SK-N-MC (cell line): Measurements from ENCODE around the gene GPNMB.

Experiments
- DNase-seq: peaks from one replicate; pipeline ENCODE4 v3.0.0-alpha.2; 2011; ENCODE audit warnings: low read depth, low spot score
- H3K27ac ChIP-seq: fragments of 200-600 bp; sonication (generic); 2 replicates; pipeline ENCODE4 v1.5.1; 2016; ENCODE audit warnings: mixed run types
- H3K36me3 ChIP-seq: fragments of 200-600 bp; sonication (generic); 2 replicates; pipeline ENCODE4 v1.6.1; 2017; ENCODE audit warnings: antibody characterized with exemption, low read length, mixed read lengths; ENCODE audit not compliant: insufficient read depth
- H3K4me3 ChIP-seq: fragments of 200-600 bp; sonication (generic); 2 replicates; pipeline ENCODE4 v1.5.1; 2016
- H3K9ac ChIP-seq: fragments of 200-600 bp; sonication (generic); 2 replicates; pipeline ENCODE4 v1.8.0; 2017; ENCODE audit warnings: mixed run types, mixed read lengths; ENCODE audit not compliant: insufficient read length
- H3K9me3 ChIP-seq: fragments of 200-600 bp; sonication (generic); 2 replicates; pipeline ENCODE4 v1.6.1; 2017; ENCODE audit warnings: low read depth, mild to moderate bottlenecking, antibody characterized with exemption, low read length, moderate library complexity, mixed read lengths
- EZH2 ChIP-seq: fragments of 200-600 bp; sonication (generic); IDR thresholded peaks from one replicate; pipeline ENCODE4 v1.6.1; 2017; ENCODE audit warnings: antibody characterized with exemption
- FOXP2 ChIP-seq: optimal IDR thresholded peaks from 2 replicates; pipeline ENCODE3; 2011; ENCODE audit warnings: mild to moderate bottlenecking, moderate library complexity; ENCODE audit not compliant: insufficient read depth; ENCODE audit errors: extremely low read length, control extremely low read depth
- POLR2AphosphoS5 ChIP-seq: IDR thresholded peaks from 2 replicates; pipeline ENCODE4 v1.6.1; 2012; ENCODE audit warnings: mild to moderate bottlenecking, low read depth, low read length, borderline replicate concordance

The GPNMB gene

GRCh38 chr7:23210506-23210905 is 36.1 kb upstream of the GPNMB start:
- TF ChIP-seq EZH2 (no peak), POLR2AphosphoS5 (no peak), FOXP2 (no peak)
- Histone ChIP-seq H3K9me3 (no peaks in the 10 kb centered on the region), H3K36me3 (no peaks in the 10 kb centered on the region), H3K4me3 (no peak overlapping the region), H3K27ac (no peak overlapping the region), H3K9ac (no peak overlapping the region)
- no peak for DNase-seq

GRCh38 chr7:23211589-23211988 is 35.0 kb upstream of the GPNMB start:
- no peak for DNase-seq
- no peaks in the 10 kb centered on the region for H3K36me3 ChIP-seq
- no peak overlapping the region for H3K27ac ChIP-seq
- no peaks in the 10 kb centered on the region for H3K9me3 ChIP-seq
- H3K4me3 ChIP-seq, result no peak overlapping the region
- TF ChIP-seq EZH2 (no peak), FOXP2 (no peak), POLR2AphosphoS5 (no peak)
- no peak overlapping the region for H3K9ac ChIP-seq

- Histone ChIP-seq H3K9me3 (no peaks in the 10 kb centered on the region), H3K36me3 (no peaks in the 10 kb centered on the region), H3K27ac (no peak overlapping the region), H3K9ac (no peak overlapping the region), H3K4me3 (no peak overlapping the region)
- TF ChIP-seq EZH2 (no peak), POLR2AphosphoS5 (no peak), FOXP2 (no peak)
- no peak for DNase-seq
Observed at GRCh38 chr7:23212395-23212794, 34.2 kb upstream of the GPNMB start.

- Histone ChIP-seq H3K27ac (no peak overlapping the region), H3K4me3 (no peak overlapping the region), H3K9ac (no peak overlapping the region), H3K9me3 (no peaks in the 10 kb centered on the region), H3K36me3 (no peaks in the 10 kb centered on the region)
- DNase-seq, result no peak
- TF ChIP-seq FOXP2, result no peak
- TF ChIP-seq POLR2AphosphoS5, result no peak
- TF ChIP-seq EZH2, result no peak
Observed at GRCh38 chr7:23212841-23213240, 33.7 kb upstream of the GPNMB start.

- Histone ChIP-seq H3K9me3 (no peaks in the 10 kb centered on the region), H3K27ac (no peak overlapping the region), H3K4me3 (no peak overlapping the region), H3K9ac (no peak overlapping the region), H3K36me3 (no peaks in the 10 kb centered on the region)
- no peak for DNase-seq
- TF ChIP-seq EZH2 (no peak), FOXP2 (no peak), POLR2AphosphoS5 (no peak)
Observed at GRCh38 chr7:23213755-23214154, 32.8 kb upstream of the GPNMB start.

- no peak for DNase-seq
- TF ChIP-seq EZH2 (no peak), POLR2AphosphoS5 (no peak), FOXP2 (no peak)
- Histone ChIP-seq H3K36me3 (no peaks in the 10 kb centered on the region), H3K4me3 (no peak overlapping the region), H3K9ac (no peak overlapping the region), H3K9me3 (no peaks in the 10 kb centered on the region), H3K27ac (no peak overlapping the region)
Observed at GRCh38 chr7:23214423-23214822, 32.2 kb upstream of the GPNMB start.

- Histone ChIP-seq H3K9ac (no peak overlapping the region), H3K27ac (no peak overlapping the region), H3K9me3 (no peaks in the 10 kb centered on the region), H3K4me3 (no peak overlapping the region), H3K36me3 (no peaks in the 10 kb centered on the region)
- DNase-seq, result no peak
- no peak for TF ChIP-seq FOXP2
- no peak for TF ChIP-seq POLR2AphosphoS5
- TF ChIP-seq EZH2, result no peak
Observed at GRCh38 chr7:23214938-23215337, 31.6 kb upstream of the GPNMB start.

GRCh38 chr7:23216021-23216420 is 30.6 kb upstream of the GPNMB start:
- Histone ChIP-seq H3K9me3 (no peaks in the 10 kb centered on the region), H3K9ac (no peak overlapping the region), H3K36me3 (no peaks in the 10 kb centered on the region), H3K27ac (no peak overlapping the region), H3K4me3 (no peak overlapping the region)
- no peak for DNase-seq
- TF ChIP-seq POLR2AphosphoS5, result no peak
- TF ChIP-seq FOXP2, result no peak
- no peak for TF ChIP-seq EZH2

- TF ChIP-seq FOXP2 (no peak), POLR2AphosphoS5 (no peak), EZH2 (no peak)
- H3K36me3 ChIP-seq, result no peaks in the 10 kb centered on the region
- no peak for DNase-seq
- no peak overlapping the region for H3K27ac ChIP-seq
- H3K4me3 ChIP-seq, result no peak overlapping the region
- H3K9ac ChIP-seq, result no peak overlapping the region
- H3K9me3 ChIP-seq, result no peaks in the 10 kb centered on the region
Observed at GRCh38 chr7:23218196-23218595, 28.4 kb upstream of the GPNMB start.
